ENCODE data around the gene PLEKHM2.

The PLEKHM2 gene

GRCh38 chr1:15681349-15682292, 2.5 kb upstream of the PLEKHM2 start:
- Histone ChIP-seq H3K9me3 (replicated peaks; ENCODE audit: insufficient read depth, low read length) (no peaks in the 10 kb centered on the region), H3F3A (ENCODE audit: insufficient read depth, low read length) (peaks cover 7% of the 10 kb centered on the region; the same call in 1 of the 2 replicates), H3K36me3 (replicated peaks; ENCODE audit: insufficient read depth, low read length) (no peaks in the 10 kb centered on the region), H3K9ac (ENCODE audit: low read length) (no peak overlapping the region), H3K4me2 (ENCODE audit: low read depth, low read length) (no peak overlapping the region), H3K4me3 (ENCODE audit: low read length) (no peak overlapping the region), H2AFZ (ENCODE audit: low read length) (no peak overlapping the region), H3K9me2 (replicated peaks; ENCODE audit: insufficient read depth, low read length) (no peaks in the 10 kb centered on the region), H3K27ac (ENCODE audit: low read length) (no peak overlapping the region), H4K20me1 (ENCODE audit: insufficient read depth, low read length) (no peaks in the 10 kb centered on the region), H3K4me1 (ENCODE audit: low read length) (peaks cover 6% of the 10 kb centered on the region; the same call in 1 of the 2 replicates), H3K79me2 (ENCODE audit: low read length) (peaks cover 21% of the 10 kb centered on the region), H3K27me3 (replicated peaks; ENCODE audit: insufficient read depth, low read length) (no peaks in the 10 kb centered on the region)
- DNase-seq = no peak
- TF ChIP-seq CTCF (IDR thresholded peaks at IDR 0.05; ENCODE audit: low read length) = no peak
- no peak for TF ChIP-seq EZH2 (optimal IDR thresholded peaks at IDR 0.05; ENCODE audit: low read depth, low read length)
- no peak for TF ChIP-seq EZH2phosphoT487 (IDR thresholded peaks at IDR 0.05; ENCODE audit: low read length)

GRCh38 chr1:15682936-15683341, 1.2 kb upstream of the PLEKHM2 start:
- H2AFZ ChIP-seq (ENCODE audit: low read length) = no peak overlapping the region
- H3K9me2 ChIP-seq (replicated peaks; ENCODE audit: insufficient read depth, low read length) = no peaks in the 10 kb centered on the region
- H3K4me2 ChIP-seq (ENCODE audit: low read depth, low read length) = no peak overlapping the region
- H3K79me2 ChIP-seq (ENCODE audit: low read length) = peaks cover 35% of the 10 kb centered on the region
- H3K9ac ChIP-seq (ENCODE audit: low read length) = no peak overlapping the region
- no peak overlapping the region for H3K27ac ChIP-seq (ENCODE audit: low read length)
- no peaks in the 10 kb centered on the region for H3K9me3 ChIP-seq (replicated peaks; ENCODE audit: insufficient read depth, low read length)
- H3K4me1 ChIP-seq (ENCODE audit: low read length) = peaks cover 6% of the 10 kb centered on the region; the same call in 1 of the 2 replicates
- no peaks in the 10 kb centered on the region for H3K27me3 ChIP-seq (replicated peaks; ENCODE audit: insufficient read depth, low read length)
- no peak overlapping the region for H3K4me3 ChIP-seq (ENCODE audit: low read length)
- peaks cover 7% of the 10 kb centered on the region; the same call in 1 of the 2 replicates for H3F3A ChIP-seq (ENCODE audit: insufficient read depth, low read length)
- no peaks in the 10 kb centered on the region for H4K20me1 ChIP-seq (ENCODE audit: insufficient read depth, low read length)
- no peaks in the 10 kb centered on the region for H3K36me3 ChIP-seq (replicated peaks; ENCODE audit: insufficient read depth, low read length)
- TF ChIP-seq CTCF (IDR thresholded peaks at IDR 0.05; ENCODE audit: low read length) (no peak), EZH2phosphoT487 (IDR thresholded peaks at IDR 0.05; ENCODE audit: low read length) (no peak), EZH2 (optimal IDR thresholded peaks at IDR 0.05; ENCODE audit: low read depth, low read length) (no peak)
- no peak for DNase-seq

- Histone ChIP-seq H3K79me2 (ENCODE audit: low read length) (peaks cover 40% of the 10 kb centered on the region), H2AFZ (ENCODE audit: low read length) (peak overlapping the region; percentile 93)
These were observed 628 bp upstream of the PLEKHM2 start for GRCh38 chr1:15683345-15684039.

More at GRCh38 chr1:15683345-15684039, 628 bp upstream of the PLEKHM2 start:
- Histone ChIP-seq H3K9ac (ENCODE audit: low read length) (peak overlapping the region; percentile 96), H3F3A (ENCODE audit: insufficient read depth, low read length) (peaks cover 7% of the 10 kb centered on the region; the same call in 1 of the 2 replicates), H3K9me2 (replicated peaks; ENCODE audit: insufficient read depth, low read length) (no peaks in the 10 kb centered on the region), H3K27me3 (replicated peaks; ENCODE audit: insufficient read depth, low read length) (no peaks in the 10 kb centered on the region), H3K4me2 (ENCODE audit: low read depth, low read length) (peak overlapping the region; percentile 98), H4K20me1 (ENCODE audit: insufficient read depth, low read length) (no peaks in the 10 kb centered on the region), H3K36me3 (replicated peaks; ENCODE audit: insufficient read depth, low read length) (no peaks in the 10 kb centered on the region), H3K27ac (ENCODE audit: low read length) (peak overlapping the region; percentile 44; the same call in 1 of the 2 replicates), H3K4me1 (ENCODE audit: low read length) (peaks cover 6% of the 10 kb centered on the region; the same call in 1 of the 2 replicates), H3K9me3 (replicated peaks; ENCODE audit: insufficient read depth, low read length) (no peaks in the 10 kb centered on the region), H3K4me3 (ENCODE audit: low read length) (peak overlapping the region; percentile 76)
- TF ChIP-seq EZH2phosphoT487 (IDR thresholded peaks at IDR 0.05; ENCODE audit: low read length) (no peak), CTCF (IDR thresholded peaks at IDR 0.05; ENCODE audit: low read length) (no peak), EZH2 (optimal IDR thresholded peaks at IDR 0.05; ENCODE audit: low read depth, low read length) (no peak)
- DNase-seq = no peak

Data from MM.1S (cell line).